B cell (primary cell): ENCODE measurements around the gene CBLN3. TPM values are rescaled to one million over a fixed set of nuclear protein-coding genes. Genes with fewer than 3 reads are reported as not detected.

ENCODE experiments used
- ATAC-seq: fragments of 200-7000 bp; cut with Tn5 transposase; one replicate; pipeline ENCODE4 v1.10.0; 2021; ENCODE audit warnings: low read depth, mild to moderate bottlenecking, moderate number of reproducible peaks, moderate library complexity
- CTCF ChIA-PET: fragments of 350-600 bp; sonication (Branson Sonifier 250); formaldehyde crosslinking; loops from one replicate; lab custom pipeline; 2021; ENCODE audit warnings: antibody characterized with exemption, inconsistent platforms; lab: Charles Lee
- POLR2A ChIA-PET: fragments of 350-600 bp; sonication (Branson Sonifier 250); formaldehyde crosslinking; loops from one replicate; lab custom pipeline; 2021; ENCODE audit warnings: antibody characterized with exemption; lab: Charles Lee
- DNase-seq: peaks from one replicate; pipeline ENCODE4 v3.0.0; 2013
- H2AFZ ChIP-seq: 2 replicates; pipeline ENCODE4 v1.6.1; 2012; ENCODE audit warnings: mild to moderate bottlenecking, low read depth, low read length; ENCODE audit not compliant: insufficient read depth, poor library complexity, severe bottlenecking
- H3K27ac ChIP-seq, 2 donors: 1 replicate in 1 of 2; 2 replicates in 1 of 2; pipeline ENCODE4 v1.5.1; 2012 to 2013; ENCODE audit warnings: low read length in 2 of 2, mild to moderate bottlenecking in 2 of 2, moderate library complexity in 1 of 2
- H3K27me3 ChIP-seq, 4 experiments: fragments of 200-600 bp in 1 of 4; sonication (generic) in 1 of 4; replicated peaks in 1 of 4; 1 replicate in 2 of 4; 2 replicates in 2 of 4; pipeline versions ENCODE4 v1.6.1 to v1.7.0; 2013 to 2016; ENCODE audit warnings: low read length in 3 of 4, mild to moderate bottlenecking in 2 of 4, mixed read lengths in 1 of 4, moderate library complexity in 1 of 4; ENCODE audit not compliant: insufficient read depth in 4 of 4, control insufficient read depth in 3 of 4; ENCODE audit errors: control extremely low read depth in 1 of 4
- H3K36me3 ChIP-seq, 2 experiments: replicated peaks in 1 of 2; 1 replicate in 1 of 2; 2 replicates in 1 of 2; pipeline versions ENCODE4 v1.6.1 to v1.7.1; 2013; ENCODE audit warnings: low read length in 1 of 2; ENCODE audit not compliant: insufficient read depth in 2 of 2, control insufficient read depth in 1 of 2; ENCODE audit errors: control extremely low read depth in 1 of 2, extremely low read depth in 1 of 2
- H3K4me1 ChIP-seq, 2 donors: fragments of 200-600 bp in 1 of 2; sonication (generic) in 1 of 2; 1 replicate in 1 of 2; 2 replicates in 1 of 2; pipeline versions ENCODE4 v1.5.1 to v1.6.1; 2013 to 2017; ENCODE audit warnings: low read length in 2 of 2; ENCODE audit not compliant: control insufficient read depth in 2 of 2, insufficient read depth in 2 of 2
- H3K4me2 ChIP-seq: replicated peaks from 2 replicates; pipeline ENCODE3; 2012; ENCODE audit warnings: mild to moderate bottlenecking, low read depth, low read length; ENCODE audit not compliant: poor library complexity, severe bottlenecking
- H3K4me3 ChIP-seq, 5 experiments: fragments of 200-600 bp in 1 of 5; sonication (generic) in 1 of 5; 1 replicate in 3 of 5; 2 replicates in 2 of 5; pipeline versions ENCODE4 v1.5.1 to v1.7.0; 2011 to 2016; ENCODE audit warnings: low read length in 4 of 5, mild to moderate bottlenecking in 4 of 5, low read depth in 2 of 5, control low read depth in 1 of 5, moderate library complexity in 1 of 5; ENCODE audit not compliant: insufficient read depth in 1 of 5; ENCODE audit errors: control extremely low read depth in 1 of 5, extremely low read depth in 1 of 5
- H3K79me2 ChIP-seq: fragments of 200-600 bp; sonication (generic); one replicate; pipeline ENCODE4 v1.6.0; 2016; ENCODE audit warnings: low read length; ENCODE audit not compliant: control insufficient read depth, insufficient read depth
- H3K9ac ChIP-seq: fragments of 200-600 bp; sonication (generic); 2 replicates; pipeline ENCODE4 v1.6.1; 2017; ENCODE audit warnings: mild to moderate bottlenecking, low read length, moderate library complexity
- H3K9me3 ChIP-seq, 3 donors: one replicate each; pipeline versions ENCODE4 v1.6.1 to v1.7.1; 2013; ENCODE audit warnings: low read length in 2 of 3; ENCODE audit not compliant: control insufficient read depth in 2 of 3, insufficient read depth in 1 of 3; ENCODE audit errors: control extremely low read depth in 1 of 3
- H4K20me1 ChIP-seq: 2 replicates; pipeline ENCODE4 v1.6.0; 2012; ENCODE audit warnings: mild to moderate bottlenecking, low read length; ENCODE audit not compliant: insufficient read depth, control insufficient read depth, poor library complexity, severe bottlenecking
- H3K27ac Mint-ChIP-seq: one replicate; pipeline ENCODE4 v1.8.0; 2021; ENCODE audit warnings: mixed read lengths
- H3K27me3 Mint-ChIP-seq: one replicate; pipeline ENCODE4 v1.8.0; 2021; ENCODE audit warnings: mixed read lengths
- H3K4me1 Mint-ChIP-seq: one replicate; pipeline ENCODE4 v1.8.0; 2021; ENCODE audit warnings: mixed read lengths
- H3K4me3 Mint-ChIP-seq: one replicate; pipeline ENCODE4 v1.8.0; 2021; ENCODE audit warnings: mixed read lengths
- H3K9me3 Mint-ChIP-seq: one replicate; pipeline ENCODE4 v1.8.0; 2022; ENCODE audit warnings: mixed read lengths; ENCODE audit not compliant: insufficient read depth
- EZH2 ChIP-seq: IDR thresholded peaks from 2 replicates; pipeline ENCODE4 v1.6.1; 2012; ENCODE audit warnings: borderline replicate concordance, low read depth, mild to moderate bottlenecking, moderate library complexity, low read length; ENCODE audit not compliant: insufficient read depth, poor library complexity, severe bottlenecking
- WGBS: methylation state at CpG from one replicate; pipeline ENCODE4 v1.1.5; 2013; ENCODE audit warnings: missing lambda C conversion rate; ENCODE audit not compliant: insufficient coverage; 5-methylcytosine and 5-hydroxymethylcytosine counted together
- intact Hi-C: fragments of 100-400 bp; cut with micrococcal nuclease; formaldehyde crosslinking; loops from one replicate; pipeline ENCODE4 v1.10.0; 2022
- polyA plus RNA-seq: library from polyadenylated mRNA; depleted of rRNA; stranded (reverse); fragments of >200 nt; gene quantifications from 2 replicates; pipeline ENCODE4 v1.2.3, GENCODE V29; 2012
- total RNA-seq, 2 donors: library from RNA; stranded (reverse); fragments of 120-200 nt in 1 of 2; gene quantifications; 1 replicate in 1 of 2; 2 replicates in 1 of 2; pipeline versions ENCODE4 v1.2.3 to v1.2.4, GENCODE V29; 2013 to 2022
- TF ChIP-seq, protein P1 (sequence below): fragments of 200-600 bp; IDR thresholded peaks from one replicate; pipeline ENCODE4 v1.8.0; 2022; ENCODE audit warnings: antibody characterized with exemption, mild to moderate bottlenecking

Gene CBLN3
- total and polyA plus RNA-seq, 2 donors (not counting 1 experiment from before 2014, with no cell fraction given), result 35.0 to 134 TPM

DNA sequence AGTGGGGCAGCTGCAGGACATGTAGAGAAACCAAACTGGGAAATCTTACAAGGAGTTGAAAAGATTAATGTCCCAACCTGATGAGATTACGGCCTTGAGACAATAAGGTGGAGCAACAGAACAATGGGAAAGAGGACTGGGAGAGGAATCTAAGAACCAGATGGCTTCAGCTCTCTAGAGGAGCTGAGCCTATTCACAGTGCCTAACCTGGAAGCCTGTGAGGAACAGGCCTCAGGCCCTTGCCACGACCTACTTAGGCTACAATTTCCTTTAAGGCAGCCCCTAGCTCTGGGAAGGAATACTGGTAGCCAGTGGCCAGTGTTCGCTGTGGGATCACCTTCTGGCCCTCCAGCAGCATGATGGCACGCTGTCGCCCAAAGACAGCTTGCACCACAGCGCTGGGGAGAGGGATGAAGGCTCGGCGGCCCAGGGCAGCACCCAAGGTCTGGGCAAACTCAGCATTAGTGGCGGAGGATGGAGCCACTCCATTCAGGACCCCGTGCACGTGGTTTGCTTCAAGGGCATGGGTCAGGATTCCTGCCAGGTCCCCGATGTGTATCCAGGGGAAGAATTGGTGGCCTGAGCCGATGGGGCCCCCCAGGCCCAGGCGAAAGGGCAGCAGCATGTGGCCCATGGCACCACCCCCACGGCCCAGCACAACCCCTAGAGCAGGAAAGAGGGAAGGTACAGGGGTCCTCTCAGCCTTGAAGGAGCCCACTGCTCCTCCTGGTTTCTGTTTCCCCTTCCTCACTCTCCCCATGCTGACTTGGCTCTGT is 10.6 kb upstream of the CBLN3 start:
- Histone ChIP-seq H3K27ac (no peak overlapping the region), H4K20me1 (peaks cover 67% of the 10 kb centered on the region), H3K27me3 (no peaks in the 10 kb centered on the region), H3K36me3 (peaks cover 0 to 58% of the 10 kb centered on the region in 2 experiments), H3K79me2 (peaks cover 33% of the 10 kb centered on the region), H3K4me2 (no peak overlapping the region), H3K4me1 (peaks cover 38 to 45% of the 10 kb centered on the region in 2 donors), H3K9ac (no peak overlapping the region), H3K9me3 (no peaks in the 10 kb centered on the region), H3K4me3 (no peak overlapping the region), H2AFZ (no peak overlapping the region)
- Mint-ChIP-seq H3K27ac (peak overlapping the region; percentile 42), H3K9me3 (no peaks in the 10 kb centered on the region), H3K4me3 (peak overlapping the region; percentile 6), H3K27me3 (no peaks in the 10 kb centered on the region), H3K4me1 (peaks cover 72% of the 10 kb centered on the region)
- ChIA-PET CTCF (interaction anchor here (1.1 to 5.0 kb wide), 3 partner anchors 9 to 129 kb away, joined by 3 to 56 read pairs (median 37); partner anchors contain the start of genes CBLN3, KHNYN and LTB4R), POLR2A (interaction anchor here (0.7 kb wide), 1 partner anchor 10 kb away, joined by 3 read pairs; the partner anchor contains the start of genes CBLN3 and KHNYN)
- no peak for DNase-seq
- TF ChIP-seq, protein P1, sequence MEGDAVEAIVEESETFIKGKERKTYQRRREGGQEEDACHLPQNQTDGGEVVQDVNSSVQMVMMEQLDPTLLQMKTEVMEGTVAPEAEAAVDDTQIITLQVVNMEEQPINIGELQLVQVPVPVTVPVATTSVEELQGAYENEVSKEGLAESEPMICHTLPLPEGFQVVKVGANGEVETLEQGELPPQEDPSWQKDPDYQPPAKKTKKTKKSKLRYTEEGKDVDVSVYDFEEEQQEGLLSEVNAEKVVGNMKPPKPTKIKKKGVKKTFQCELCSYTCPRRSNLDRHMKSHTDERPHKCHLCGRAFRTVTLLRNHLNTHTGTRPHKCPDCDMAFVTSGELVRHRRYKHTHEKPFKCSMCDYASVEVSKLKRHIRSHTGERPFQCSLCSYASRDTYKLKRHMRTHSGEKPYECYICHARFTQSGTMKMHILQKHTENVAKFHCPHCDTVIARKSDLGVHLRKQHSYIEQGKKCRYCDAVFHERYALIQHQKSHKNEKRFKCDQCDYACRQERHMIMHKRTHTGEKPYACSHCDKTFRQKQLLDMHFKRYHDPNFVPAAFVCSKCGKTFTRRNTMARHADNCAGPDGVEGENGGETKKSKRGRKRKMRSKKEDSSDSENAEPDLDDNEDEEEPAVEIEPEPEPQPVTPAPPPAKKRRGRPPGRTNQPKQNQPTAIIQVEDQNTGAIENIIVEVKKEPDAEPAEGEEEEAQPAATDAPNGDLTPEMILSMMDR, result no peak
- no peak for TF ChIP-seq EZH2
- intact Hi-C loops, result loop anchor here (5.0 to 10.0 kb wide), 2 partner anchors 873 to 1345 kb away; partner anchors contain the start of genes ACIN1, AP1G2 and C14orf119
- WGBS, result 96% methylated on average over 15 of the region's 15 CpGs
- ATAC-seq, result no peak

DNA sequence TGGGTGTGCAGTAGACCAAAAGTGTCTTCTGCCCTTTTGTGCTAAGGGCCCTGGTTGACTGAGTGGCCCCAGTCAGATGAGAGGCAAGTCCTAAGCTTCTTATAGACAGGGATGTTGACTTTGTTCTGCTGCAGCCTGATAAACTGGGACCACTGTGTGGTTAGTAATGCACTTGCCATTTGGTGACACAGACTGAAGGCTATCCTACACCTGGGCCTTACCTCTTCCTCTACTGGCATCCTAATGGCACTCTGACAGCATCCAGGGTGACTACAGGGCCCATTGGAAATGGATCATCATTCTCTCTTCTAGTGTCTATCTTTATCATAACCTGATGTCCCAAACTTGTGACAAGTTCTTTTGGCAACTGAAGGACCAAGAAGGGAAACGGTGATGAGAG is 9.8 kb upstream of the CBLN3 start:
- peaks cover 33% of the 10 kb centered on the region for H3K79me2 ChIP-seq
- ChIA-PET CTCF (interaction anchor here (0.7 to 17.4 kb wide), 4 partner anchors 8 to 267 kb away, joined by 3 to 650 read pairs (median 30); partner anchors contain the start of genes ADCY4, CBLN3, KHNYN and LTB4R), POLR2A (no interaction called here)
- H3K27ac ChIP-seq, result no peak overlapping the region
- no peaks in the 10 kb centered on the region for H3K27me3 Mint-ChIP-seq
- peaks cover 38 to 45% of the 10 kb centered on the region in 2 donors for H3K4me1 ChIP-seq
- no peak overlapping the region for H3K4me3 Mint-ChIP-seq
- no CpG with 5 or more reads among the region's 1 CpG for WGBS
- no peaks in the 10 kb centered on the region for H3K9me3 ChIP-seq
- H3K27ac Mint-ChIP-seq, result peak overlapping the region; percentile 42
- intact Hi-C loops, result loop anchor here (10.0 kb wide), 1 partner anchor 1344 kb away; the partner anchor contains the start of genes ACIN1 and C14orf119
- TF ChIP-seq EZH2, result no peak
- TF ChIP-seq, protein P1, result no peak
- no peaks in the 10 kb centered on the region for H3K27me3 ChIP-seq
- H3K9ac ChIP-seq, result no peak overlapping the region
- H3K36me3 ChIP-seq, result peaks cover 0 to 64% of the 10 kb centered on the region in 2 experiments
- H3K4me3 ChIP-seq, result no peak overlapping the region
- ATAC-seq (no peak), DNase-seq (no peak)
- peaks cover 75% of the 10 kb centered on the region for H3K4me1 Mint-ChIP-seq
- peaks cover 70% of the 10 kb centered on the region for H4K20me1 ChIP-seq
- H3K9me3 Mint-ChIP-seq, result no peaks in the 10 kb centered on the region
- no peak overlapping the region for H3K4me2 ChIP-seq
- no peak overlapping the region for H2AFZ ChIP-seq
